Measurements from ENCODE around the gene PPP6R3.
"Not testable (repeated sequence)": the region's sequence is repeated elsewhere in the genome, so short reads cannot be mapped to it uniquely, and the experiment has no call there.

PPP6R3 gene

DNA sequence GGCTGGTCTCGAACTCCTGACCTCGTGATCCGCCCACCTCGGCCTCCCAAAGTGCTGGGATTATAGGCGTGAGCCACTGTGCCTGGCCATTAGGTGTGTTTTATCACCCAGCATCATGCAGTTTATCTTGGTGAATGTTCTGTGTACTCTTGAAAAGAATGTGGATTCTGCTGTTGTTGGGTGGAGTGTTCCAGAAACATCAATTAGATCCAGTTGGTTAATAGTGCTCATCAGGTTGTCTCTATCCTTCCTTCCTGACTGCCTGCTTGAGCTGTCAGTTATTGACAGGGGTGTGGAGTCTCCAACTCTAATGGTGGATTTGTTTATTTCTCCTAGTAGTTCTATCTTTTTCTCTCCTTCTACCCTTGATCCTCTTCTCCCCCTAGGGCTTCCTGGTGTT is 30.2 kb upstream of the PPP6R3 start:
- Histone ChIP-seq H3K4me2 (ENCODE audit: low read length) (no peak overlapping the region), H3K9ac (no peak overlapping the region), H3K36me3 (ENCODE audit: control insufficient read depth, insufficient read depth, low read length) (no peaks in the 10 kb centered on the region), H3K27me3 (ENCODE audit: control insufficient read depth, insufficient read depth, low read length) (no peaks in the 10 kb centered on the region), H3K4me3 (ENCODE audit: low read depth, low read length) (no peak overlapping the region), H2AFZ (no peak overlapping the region), H3K79me2 (no peaks in the 10 kb centered on the region), H3K4me1 (no peaks in the 10 kb centered on the region), H3K9me3 (ENCODE audit: control insufficient read depth, low read length) (no peaks in the 10 kb centered on the region), H3K27ac (no peak overlapping the region)
- TF ChIP-seq CTCF (IDR thresholded peaks at IDR 0.05) = no peak

DNA sequence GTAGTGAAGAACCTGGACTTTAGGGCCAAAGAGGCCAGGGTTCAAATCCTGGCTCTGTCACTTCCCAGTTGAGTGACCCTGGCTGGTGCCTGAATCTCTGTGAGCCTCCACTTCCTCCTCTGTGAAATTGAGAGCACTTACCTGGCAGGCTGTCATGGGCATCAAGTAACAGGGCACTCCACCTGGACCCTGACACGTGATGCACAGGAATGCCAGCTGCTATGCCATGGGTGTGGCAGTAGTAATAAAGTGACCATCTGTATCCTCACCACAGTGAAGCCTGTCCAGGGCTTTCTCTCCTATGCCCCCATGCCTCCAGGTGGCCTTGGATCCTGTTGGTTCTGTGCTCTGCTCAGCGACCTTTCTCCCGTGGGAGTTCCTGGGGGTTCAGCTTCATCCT is 29.8 kb upstream of the PPP6R3 start:
- Histone ChIP-seq H3K79me2 (no peaks in the 10 kb centered on the region), H3K4me3 (ENCODE audit: low read depth, low read length) (no peak overlapping the region), H2AFZ (no peak overlapping the region), H3K27ac (no peak overlapping the region), H3K36me3 (ENCODE audit: control insufficient read depth, insufficient read depth, low read length) (no peaks in the 10 kb centered on the region), H3K4me1 (no peaks in the 10 kb centered on the region), H3K27me3 (ENCODE audit: control insufficient read depth, insufficient read depth, low read length) (no peaks in the 10 kb centered on the region), H3K4me2 (ENCODE audit: low read length) (no peak overlapping the region), H3K9me3 (ENCODE audit: control insufficient read depth, low read length) (no peaks in the 10 kb centered on the region), H3K9ac (no peak overlapping the region)
- TF ChIP-seq CTCF (IDR thresholded peaks at IDR 0.05) = no peak

DNA sequence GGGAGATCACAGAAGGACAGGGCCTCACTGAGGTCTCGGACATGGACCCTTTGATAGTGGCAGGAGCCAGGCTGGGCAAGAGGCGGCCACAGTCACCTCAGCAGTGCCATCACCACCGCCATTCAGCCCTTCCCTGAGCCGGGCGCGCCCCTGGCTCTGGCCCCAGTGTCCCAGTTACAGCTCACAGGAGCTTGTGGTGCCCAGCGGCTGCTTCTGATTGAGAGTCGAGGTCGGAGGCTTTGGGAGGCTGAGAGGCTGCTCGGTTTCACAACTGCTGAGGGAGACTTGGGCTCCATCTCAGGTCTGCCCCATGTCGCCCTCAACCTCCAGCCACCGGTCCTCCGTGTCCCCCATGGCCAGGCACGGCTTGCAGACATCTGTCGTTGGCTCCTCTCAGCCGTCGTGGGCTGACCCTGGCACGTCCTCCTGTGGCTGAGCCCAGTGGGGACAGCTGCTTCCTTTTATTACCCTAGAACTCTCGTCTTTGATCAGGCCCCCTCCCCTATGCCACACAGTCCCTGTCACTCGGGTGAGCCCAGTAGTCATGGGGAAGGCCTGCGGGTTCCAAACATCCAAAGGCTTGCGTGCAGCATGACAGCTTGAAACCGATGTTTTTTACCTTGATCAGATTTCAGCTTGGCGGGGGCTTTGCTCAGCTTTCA is 28.4 kb upstream of the PPP6R3 start:
- H3K36me3 ChIP-seq (ENCODE audit: control insufficient read depth, insufficient read depth, low read length) = no peaks in the 10 kb centered on the region
- H3K4me1 ChIP-seq = no peaks in the 10 kb centered on the region
- H3K9ac ChIP-seq = no peak overlapping the region
- H2AFZ ChIP-seq = no peak overlapping the region
- no peak for TF ChIP-seq CTCF (IDR thresholded peaks at IDR 0.05)
- no peak overlapping the region for H3K27ac ChIP-seq
- H3K4me2 ChIP-seq (ENCODE audit: low read length) = no peak overlapping the region
- no peak overlapping the region for H3K4me3 ChIP-seq (ENCODE audit: low read depth, low read length)
- no peaks in the 10 kb centered on the region for H3K79me2 ChIP-seq
- no peaks in the 10 kb centered on the region for H3K27me3 ChIP-seq (ENCODE audit: control insufficient read depth, insufficient read depth, low read length)
- no peaks in the 10 kb centered on the region for H3K9me3 ChIP-seq (ENCODE audit: control insufficient read depth, low read length)

DNA sequence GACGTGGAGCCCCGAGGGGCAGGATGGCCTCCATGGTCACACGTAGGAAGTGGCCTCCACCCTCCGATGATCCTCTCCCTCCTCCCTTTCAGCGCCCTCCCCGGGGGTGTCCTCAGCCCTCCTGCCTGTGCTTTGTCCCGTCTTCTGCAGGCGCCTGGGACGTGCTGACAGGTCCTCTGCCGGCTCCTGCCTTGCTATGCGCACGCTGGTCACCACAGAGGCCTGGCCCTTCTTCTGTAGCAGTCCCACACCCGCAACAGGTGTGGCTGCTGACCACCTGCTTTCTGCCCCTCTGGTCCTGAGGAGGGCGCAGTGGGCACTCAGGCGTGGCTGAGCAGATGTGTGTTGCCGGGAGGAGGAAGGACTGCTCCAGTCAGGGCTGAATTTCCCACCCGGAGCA is 27.7 kb upstream of the PPP6R3 start:
- no peak overlapping the region for H2AFZ ChIP-seq
- no peaks in the 10 kb centered on the region for H3K36me3 ChIP-seq (ENCODE audit: control insufficient read depth, insufficient read depth, low read length)
- no peaks in the 10 kb centered on the region for H3K79me2 ChIP-seq
- H3K4me3 ChIP-seq (ENCODE audit: low read depth, low read length) = no peak overlapping the region
- TF ChIP-seq CTCF (IDR thresholded peaks at IDR 0.05) = no peak
- H3K4me2 ChIP-seq (ENCODE audit: low read length) = no peak overlapping the region
- no peaks in the 10 kb centered on the region for H3K4me1 ChIP-seq
- no peaks in the 10 kb centered on the region for H3K27me3 ChIP-seq (ENCODE audit: control insufficient read depth, insufficient read depth, low read length)
- no peak overlapping the region for H3K27ac ChIP-seq
- H3K9me3 ChIP-seq (ENCODE audit: control insufficient read depth, low read length) = no peaks in the 10 kb centered on the region
- H3K9ac ChIP-seq = no peak overlapping the region

GRCh38 chr11:68433541-68433940 is 27.0 kb upstream of the PPP6R3 start:
- Histone ChIP-seq H3K27me3 (ENCODE audit: control insufficient read depth, insufficient read depth, low read length) (no peaks in the 10 kb centered on the region), H3K9me3 (ENCODE audit: control insufficient read depth, low read length) (no peaks in the 10 kb centered on the region), H2AFZ (no peak overlapping the region), H3K9ac (no peak overlapping the region), H3K4me1 (no peaks in the 10 kb centered on the region), H3K4me3 (ENCODE audit: low read depth, low read length) (no peak overlapping the region), H3K27ac (no peak overlapping the region), H3K36me3 (ENCODE audit: control insufficient read depth, insufficient read depth, low read length) (no peaks in the 10 kb centered on the region), H3K4me2 (ENCODE audit: low read length) (no peak overlapping the region), H3K79me2 (no peaks in the 10 kb centered on the region)
- TF ChIP-seq CTCF (IDR thresholded peaks at IDR 0.05) = no peak

DNA sequence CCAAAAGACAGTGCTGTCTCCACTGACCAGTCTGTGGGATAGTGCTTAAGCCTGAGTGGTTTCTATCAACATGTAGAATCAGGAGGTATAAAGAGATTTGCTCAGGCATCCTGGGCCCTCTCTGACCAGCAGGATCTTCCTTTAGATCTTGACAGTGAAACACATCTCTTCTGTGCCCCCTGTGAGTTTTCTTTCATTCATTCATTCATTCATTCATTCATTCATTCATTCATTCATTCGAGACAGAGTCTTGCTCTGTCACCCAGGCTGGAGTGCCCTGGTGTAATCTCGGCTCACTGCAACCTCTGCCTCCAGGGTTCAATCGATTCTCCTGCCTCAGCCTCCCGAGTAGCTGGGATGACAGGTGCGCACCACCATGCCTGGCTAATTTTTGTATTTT is 26.4 kb upstream of the PPP6R3 start:
- not testable (repeated sequence) for H3K27me3 ChIP-seq (ENCODE audit: control insufficient read depth, insufficient read depth, low read length); H3K9ac ChIP-seq; H2AFZ ChIP-seq; H3K4me3 ChIP-seq (ENCODE audit: low read depth, low read length); H3K9me3 ChIP-seq (ENCODE audit: control insufficient read depth, low read length); H3K4me1 ChIP-seq; H3K4me2 ChIP-seq (ENCODE audit: low read length); H3K27ac ChIP-seq; H3K36me3 ChIP-seq (ENCODE audit: control insufficient read depth, insufficient read depth, low read length); H3K79me2 ChIP-seq
